ENCODE results near the gene GABRG3. TPM values are rescaled to one million over a fixed set of nuclear protein-coding genes. Genes with fewer than 3 reads are reported as not detected.

GABRG3 gene
- total RNA-seq, 1 donor from 2014 or later = not detected

- H3K36me3 ChIP-seq = no peaks in the 10 kb centered on the region
- no peak for DNase-seq (ENCODE audit: extremely low spot score in 2 of 2)
- H3K9me3 ChIP-seq = no peaks in the 10 kb centered on the region
- no peak overlapping the region for H3K27ac ChIP-seq
- no peak for TF ChIP-seq CTCF (IDR thresholded peaks at IDR 0.05)
- no peak for TF ChIP-seq POLR2A (IDR thresholded peaks at IDR 0.05)
- no peak for TF ChIP-seq POLR2AphosphoS5 (IDR thresholded peaks at IDR 0.05; ENCODE audit: insufficient read depth in 1 of 2, low read depth in 1 of 2)
- H3K4me1 ChIP-seq = no peaks in the 10 kb centered on the region
- no peaks in the 10 kb centered on the region for H3K27me3 ChIP-seq
- H3K4me3 ChIP-seq = no peak overlapping the region
- intact Hi-C loops (cut with DNase I) = no loop called here
Observed at GRCh38 chr15:27483124-27483523, 512.1 kb downstream of the GABRG3 start.

DNA sequence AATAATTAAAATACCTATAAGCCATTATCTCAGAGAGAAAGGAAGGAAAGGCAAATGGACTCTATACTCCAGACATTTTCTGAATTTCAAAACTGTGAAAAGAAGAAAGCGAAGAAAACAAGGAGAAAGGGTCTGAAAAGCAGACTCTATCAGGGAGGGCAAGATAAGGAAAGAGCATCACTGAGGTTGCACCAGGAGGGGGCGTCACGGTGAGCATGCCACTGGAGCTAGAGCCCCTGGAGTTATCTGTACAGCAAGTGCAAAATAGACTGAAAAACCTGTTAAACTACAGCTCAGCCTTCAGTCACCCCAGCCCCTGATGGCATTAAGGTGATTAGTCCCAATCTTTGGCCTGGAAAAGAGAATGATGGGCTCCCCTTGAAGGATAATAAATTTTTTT, 514.3 kb downstream of the GABRG3 start:
- DNase-seq (ENCODE audit: extremely low spot score in 2 of 2) = no peak
- H3K36me3 ChIP-seq = no peaks in the 10 kb centered on the region
- no peak overlapping the region for H3K4me3 ChIP-seq
- H3K27ac ChIP-seq = no peak overlapping the region
- intact Hi-C loops (cut with DNase I) = no loop called here
- H3K27me3 ChIP-seq = no peaks in the 10 kb centered on the region
- TF ChIP-seq POLR2A (IDR thresholded peaks at IDR 0.05) (no peak), POLR2AphosphoS5 (IDR thresholded peaks at IDR 0.05; ENCODE audit: insufficient read depth in 1 of 2, low read depth in 1 of 2) (no peak)
- no peaks in the 10 kb centered on the region for H3K9me3 ChIP-seq
- no peaks in the 10 kb centered on the region for H3K4me1 ChIP-seq

GRCh38 chr15:27486051-27486450, 515.1 kb downstream of the GABRG3 start:
- no peaks in the 10 kb centered on the region for H3K27me3 ChIP-seq
- no peaks in the 10 kb centered on the region for H3K4me1 ChIP-seq
- intact Hi-C loops (cut with DNase I) = no loop called here
- no peak for DNase-seq (ENCODE audit: extremely low spot score in 2 of 2)
- H3K27ac ChIP-seq = no peak overlapping the region
- H3K9me3 ChIP-seq = no peaks in the 10 kb centered on the region
- TF ChIP-seq CTCF (IDR thresholded peaks at IDR 0.05) (no peak), POLR2A (IDR thresholded peaks at IDR 0.05) (no peak), POLR2AphosphoS5 (IDR thresholded peaks at IDR 0.05; ENCODE audit: insufficient read depth in 1 of 2, low read depth in 1 of 2) (no peak)
- no peak overlapping the region for H3K4me3 ChIP-seq
- H3K36me3 ChIP-seq = no peaks in the 10 kb centered on the region

DNA sequence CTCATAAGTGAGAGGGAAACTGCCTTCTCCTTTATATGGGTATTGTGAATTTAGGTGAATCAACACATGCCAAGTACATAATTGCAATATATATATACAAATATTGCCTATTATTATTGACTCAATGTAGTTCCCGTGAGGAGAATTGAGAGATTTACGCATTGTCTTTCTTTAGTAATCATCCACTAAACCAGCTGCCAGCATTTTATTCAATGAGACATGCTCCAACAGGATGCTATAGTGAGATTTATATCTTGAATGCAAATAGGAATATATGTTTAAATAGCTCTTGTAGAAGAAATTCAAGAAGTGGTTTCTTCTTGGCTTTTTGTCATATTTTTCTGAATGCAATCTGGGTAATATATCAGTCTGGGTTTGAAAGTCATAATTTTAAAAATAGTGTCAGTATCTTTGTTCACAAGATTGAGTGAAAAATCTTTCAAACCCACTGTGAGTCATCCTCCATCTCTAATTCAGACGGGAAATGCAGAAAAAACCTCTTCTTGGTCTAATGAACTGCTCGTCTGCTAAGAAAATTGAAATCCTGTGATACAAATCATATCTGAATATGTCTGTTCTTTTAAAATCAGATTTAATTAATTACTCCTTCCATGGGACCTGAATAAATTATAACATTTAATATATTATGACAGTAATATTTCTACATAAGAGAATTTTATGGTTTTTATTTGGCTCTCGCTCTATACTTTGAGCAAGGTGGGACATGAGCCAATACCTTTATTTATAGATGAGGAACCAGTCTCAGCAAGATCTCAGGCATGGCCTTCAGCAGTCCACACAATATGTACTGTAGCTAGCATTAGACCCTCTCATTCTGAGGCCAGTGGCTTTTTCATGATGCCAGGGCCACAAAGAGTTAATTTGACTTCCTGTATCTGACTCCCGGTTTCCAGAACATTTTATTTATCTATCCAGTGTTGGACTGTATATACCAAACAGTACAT, 516.0 kb downstream of the GABRG3 start:
- H3K27ac ChIP-seq = no peak overlapping the region
- intact Hi-C loops (cut with DNase I) = no loop called here
- no peaks in the 10 kb centered on the region for H3K36me3 ChIP-seq
- no peak overlapping the region for H3K4me3 ChIP-seq
- TF ChIP-seq POLR2AphosphoS5 (IDR thresholded peaks at IDR 0.05; ENCODE audit: insufficient read depth in 1 of 2, low read depth in 1 of 2) = no peak
- no peak for TF ChIP-seq CTCF (IDR thresholded peaks at IDR 0.05)
- no peak for TF ChIP-seq POLR2A (IDR thresholded peaks at IDR 0.05)
- H3K9me3 ChIP-seq = no peaks in the 10 kb centered on the region
- H3K27me3 ChIP-seq = no peaks in the 10 kb centered on the region
- DNase-seq (ENCODE audit: extremely low spot score in 2 of 2) = no peak
- H3K4me1 ChIP-seq = no peaks in the 10 kb centered on the region

DNA sequence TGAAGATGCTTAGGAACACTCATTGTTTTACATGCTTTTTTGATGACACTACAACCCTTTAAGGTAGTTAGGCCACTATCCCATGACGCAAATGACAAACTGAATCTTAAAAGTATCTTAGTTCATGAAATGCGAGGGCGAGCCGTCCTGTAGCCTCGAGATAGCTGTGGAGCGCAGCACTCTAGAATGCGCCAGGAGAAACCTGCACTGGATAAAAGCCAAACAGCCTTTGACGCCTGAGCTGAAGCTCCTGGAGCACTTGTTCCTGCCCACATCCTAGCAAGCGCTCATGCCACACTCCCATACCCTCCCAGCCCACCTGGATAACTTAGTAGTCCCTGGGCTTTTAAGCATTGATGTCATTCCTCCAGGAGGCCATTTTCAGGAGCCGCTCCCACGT, 516.9 kb downstream of the GABRG3 start:
- H3K9me3 ChIP-seq = no peaks in the 10 kb centered on the region
- intact Hi-C loops (cut with DNase I) = no loop called here
- no peak overlapping the region for H3K27ac ChIP-seq
- no peaks in the 10 kb centered on the region for H3K4me1 ChIP-seq
- TF ChIP-seq POLR2AphosphoS5 (IDR thresholded peaks at IDR 0.05; ENCODE audit: insufficient read depth in 1 of 2, low read depth in 1 of 2) (no peak), CTCF (IDR thresholded peaks at IDR 0.05) (no peak), POLR2A (IDR thresholded peaks at IDR 0.05) (no peak)
- no peak for DNase-seq (ENCODE audit: extremely low spot score in 2 of 2)
- no peaks in the 10 kb centered on the region for H3K36me3 ChIP-seq
- no peaks in the 10 kb centered on the region for H3K27me3 ChIP-seq
- no peak overlapping the region for H3K4me3 ChIP-seq

All from vagina (tissue), 2 donors.